Hepatic stellate cell (primary cell): ENCODE measurements around the gene CHST12.
A peak's percentile ranks its signal among the peaks of the same experiment; 100 is the strongest.
"Not testable (repeated sequence)": the region's sequence is repeated elsewhere in the genome, so short reads cannot be mapped to it uniquely, and the experiment has no call there.

Source experiments
- DNase-seq: peaks from one replicate; pipeline ENCODE4 v3.0.0; 2011; ENCODE audit warnings: low spot score

The CHST12 gene

GRCh38 chr7:2403014-2403717, at the start of gene CHST12:
TSS of gene CHST12 (plus strand) at chr7:2403611. CDS start at chr7:2432640, 29,029 bp downstream.
- peak; percentile 99 for DNase-seq

DNA sequence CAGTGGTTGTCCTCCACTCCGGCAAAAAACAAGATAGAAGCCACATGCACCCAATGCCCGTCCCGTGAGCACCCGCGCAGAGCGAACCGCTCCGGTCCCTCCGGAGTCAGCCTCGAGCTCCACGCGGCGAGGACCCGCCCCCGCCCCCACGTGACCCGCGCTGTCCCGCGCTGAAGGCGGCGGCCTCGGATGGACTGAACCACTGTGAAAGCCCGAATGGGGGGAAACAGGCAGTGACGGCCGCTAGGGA, 49.5 kb upstream of the CHST12 start:
- peak; percentile 96 for DNase-seq

DNA sequence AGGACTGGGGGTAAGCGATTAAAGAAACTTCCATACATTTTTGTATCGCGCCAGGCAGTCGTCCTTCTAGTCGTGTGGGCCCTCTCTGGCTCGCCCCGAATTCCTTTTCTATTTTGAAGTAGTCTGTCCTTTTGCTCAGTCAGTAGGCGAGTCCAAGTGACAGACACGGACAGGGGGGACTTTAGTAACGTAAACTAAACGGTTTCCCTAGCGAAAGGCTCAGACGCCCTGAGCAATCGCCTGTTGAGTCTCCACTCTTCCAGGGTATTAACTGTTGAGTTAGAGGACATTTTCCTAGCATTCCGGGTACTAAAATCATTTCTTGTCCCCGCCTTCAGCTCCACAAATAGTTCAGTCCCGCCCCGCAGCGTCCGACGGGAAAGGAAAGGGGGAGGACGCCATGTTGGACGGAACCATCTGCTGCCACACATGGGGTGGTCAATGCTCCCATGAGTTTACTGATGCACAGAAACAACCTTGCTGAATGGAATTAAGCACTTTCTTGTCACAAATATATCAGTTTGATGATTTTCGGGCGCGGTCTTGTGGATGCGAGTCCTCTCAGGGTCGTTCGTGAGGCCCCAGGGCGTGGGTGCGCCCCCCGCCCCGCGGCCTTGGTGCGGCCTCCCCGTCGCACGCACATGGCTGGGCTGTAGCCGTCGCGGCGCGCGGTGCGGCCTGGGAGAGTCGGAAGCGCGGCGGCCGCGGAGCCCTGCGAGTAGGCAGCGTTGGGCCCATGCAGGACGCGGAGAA, 49.0 kb upstream of the CHST12 start, which contains the start of gene EIF3B:
Gene EIF3B (plus strand): TSS at position 642 of the 753 bp plus-strand sequence. CDS start 95 bp downstream, at position 737.
- peak; percentile 95 for DNase-seq

- DNase-seq: peak; percentile 31
Observed at GRCh38 chr7:2354939-2355704, 48.3 kb upstream of the CHST12 start.

DNA sequence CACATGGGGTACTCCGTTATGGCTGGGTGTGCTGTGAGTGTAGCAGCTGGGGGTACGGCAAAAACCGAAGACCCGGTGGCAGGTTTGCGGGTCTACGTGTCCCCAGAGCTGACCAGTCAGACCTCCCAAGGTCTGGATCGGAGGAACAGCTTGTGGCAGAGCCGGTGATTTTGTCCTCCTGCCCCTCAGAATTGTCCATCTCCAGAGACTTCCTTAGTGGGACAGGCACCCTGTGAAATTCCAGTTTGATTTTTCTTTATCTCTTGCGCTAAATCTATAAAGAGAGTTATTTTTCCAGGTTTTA, 47.8 kb upstream of the CHST12 start:
- peak; percentile 23 for DNase-seq

- no peak for DNase-seq
Observed at GRCh38 chr7:2357165-2357564, 46.2 kb upstream of the CHST12 start.

GRCh38 chr7:2357571-2357970, 45.8 kb upstream of the CHST12 start:
- DNase-seq: no peak

DNA sequence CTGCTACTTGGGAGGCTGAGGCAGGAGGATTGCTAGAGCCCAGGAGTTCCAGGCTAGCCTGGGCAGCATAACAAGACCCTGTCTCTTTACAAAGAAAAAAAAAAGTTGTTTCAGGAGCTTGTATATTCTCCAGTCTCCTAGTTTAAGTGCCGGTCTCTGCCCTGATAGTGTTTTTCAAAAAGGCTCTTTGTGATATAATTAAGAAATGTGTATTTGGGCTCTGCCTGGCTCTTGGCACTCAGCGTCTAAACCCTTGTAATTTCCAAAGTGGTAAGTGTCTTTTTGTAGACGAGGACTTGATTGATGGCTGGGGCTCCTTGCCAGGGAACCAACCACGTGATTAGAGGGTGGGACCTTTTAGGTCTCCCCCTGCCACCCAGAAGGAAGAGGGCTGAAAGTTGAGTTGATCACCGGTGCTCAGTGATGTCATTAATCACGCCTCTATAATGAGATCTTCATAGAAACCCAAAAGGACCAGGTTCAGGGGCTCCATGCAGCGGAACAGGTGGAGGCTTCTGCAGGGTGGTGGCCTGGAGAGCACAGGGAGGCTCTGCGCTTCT, 44.4 kb upstream of the CHST12 start:
- no peak for DNase-seq

DNA sequence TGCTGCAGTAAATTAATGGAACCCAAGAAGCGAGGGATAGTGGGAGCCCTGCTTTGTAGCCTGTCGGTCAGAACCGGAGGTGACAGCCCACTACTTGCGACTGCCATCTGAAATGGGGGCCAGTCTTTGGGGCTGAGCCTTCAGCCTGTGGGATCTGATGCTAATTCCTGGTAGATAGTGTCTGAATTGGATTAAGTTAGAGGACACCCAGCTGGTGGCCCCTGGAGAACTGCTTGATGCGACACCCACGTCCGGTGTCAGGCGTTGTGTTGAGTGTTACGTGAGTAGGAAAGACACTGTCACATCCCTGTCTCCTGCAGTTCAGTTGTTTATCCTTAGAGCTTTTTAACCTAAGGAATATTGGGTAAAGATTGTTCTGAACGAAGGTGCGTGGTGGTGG, 43.8 kb upstream of the CHST12 start:
- no peak for DNase-seq

GRCh38 chr7:2360796-2361195, 42.6 kb upstream of the CHST12 start:
- DNase-seq: no peak

- DNase-seq: no peak
Observed at GRCh38 chr7:2362385-2363088, 40.9 kb upstream of the CHST12 start.

DNA sequence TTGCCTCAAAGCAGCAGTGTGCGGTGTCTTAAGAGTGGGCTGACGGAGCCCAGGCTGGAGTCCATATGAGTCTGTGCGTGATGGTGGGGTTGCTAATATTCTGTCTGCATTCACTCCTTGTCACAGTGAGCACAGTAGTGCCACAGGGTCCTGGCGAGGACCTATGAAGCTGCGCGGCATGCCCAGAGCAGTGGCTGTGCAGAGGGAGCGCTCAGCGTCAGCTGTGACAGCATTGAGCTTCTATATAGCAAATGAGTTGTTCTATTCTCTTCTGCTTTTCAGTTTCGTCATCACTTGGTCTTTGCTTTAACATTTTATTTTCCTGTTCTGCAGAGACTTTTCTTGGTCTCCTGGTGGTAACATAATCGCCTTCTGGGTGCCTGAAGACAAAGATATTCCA, 34.3 kb upstream of the CHST12 start:
- DNase-seq: no peak

DNA sequence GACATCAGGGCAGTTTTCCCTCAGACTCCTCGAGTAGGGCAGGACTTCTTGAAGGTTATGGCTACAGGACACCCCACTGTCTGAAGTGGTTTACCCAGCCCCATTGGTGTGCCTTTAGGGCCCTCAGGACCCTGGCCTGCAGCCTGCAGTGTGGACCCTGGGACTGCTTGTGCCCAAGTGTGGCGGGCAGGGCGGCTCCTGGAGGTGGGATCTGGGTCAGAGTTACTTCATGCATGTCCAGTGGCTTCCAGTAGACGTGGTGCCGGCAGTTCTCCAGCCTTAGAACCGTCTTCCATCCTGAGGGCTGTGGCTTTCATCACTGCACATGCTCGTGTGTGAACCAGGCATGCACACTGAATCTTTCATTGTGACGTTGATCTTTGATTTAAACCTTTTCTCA, 32.1 kb upstream of the CHST12 start:
- no peak for DNase-seq

DNA sequence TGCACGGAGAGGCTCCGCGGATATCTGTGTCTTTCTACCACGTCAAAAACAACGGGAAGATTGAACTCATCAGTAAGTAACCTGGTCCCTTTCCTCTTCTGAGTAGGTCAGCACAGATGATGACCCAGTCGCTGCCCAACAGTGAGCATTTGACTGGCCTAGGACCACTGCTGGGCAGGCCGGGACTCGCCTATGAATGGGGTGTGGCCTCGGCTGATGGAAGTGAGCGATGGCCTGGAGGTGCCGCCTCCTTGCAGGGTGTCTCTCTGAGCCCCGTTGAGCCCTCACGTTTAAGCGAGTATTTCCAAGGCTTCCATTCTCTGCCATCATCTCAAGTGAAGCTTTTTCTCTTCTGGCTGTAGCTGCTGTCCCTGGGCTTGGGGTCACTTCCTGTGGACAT, 30.7 kb upstream of the CHST12 start:
- no peak for DNase-seq

- DNase-seq: no peak
Observed at GRCh38 chr7:2373124-2373556, 30.3 kb upstream of the CHST12 start.

GRCh38 chr7:2373646-2374045, 29.8 kb upstream of the CHST12 start:
- no peak for DNase-seq

GRCh38 chr7:2374401-2374800, 29.0 kb upstream of the CHST12 start:
- DNase-seq: no peak

DNA sequence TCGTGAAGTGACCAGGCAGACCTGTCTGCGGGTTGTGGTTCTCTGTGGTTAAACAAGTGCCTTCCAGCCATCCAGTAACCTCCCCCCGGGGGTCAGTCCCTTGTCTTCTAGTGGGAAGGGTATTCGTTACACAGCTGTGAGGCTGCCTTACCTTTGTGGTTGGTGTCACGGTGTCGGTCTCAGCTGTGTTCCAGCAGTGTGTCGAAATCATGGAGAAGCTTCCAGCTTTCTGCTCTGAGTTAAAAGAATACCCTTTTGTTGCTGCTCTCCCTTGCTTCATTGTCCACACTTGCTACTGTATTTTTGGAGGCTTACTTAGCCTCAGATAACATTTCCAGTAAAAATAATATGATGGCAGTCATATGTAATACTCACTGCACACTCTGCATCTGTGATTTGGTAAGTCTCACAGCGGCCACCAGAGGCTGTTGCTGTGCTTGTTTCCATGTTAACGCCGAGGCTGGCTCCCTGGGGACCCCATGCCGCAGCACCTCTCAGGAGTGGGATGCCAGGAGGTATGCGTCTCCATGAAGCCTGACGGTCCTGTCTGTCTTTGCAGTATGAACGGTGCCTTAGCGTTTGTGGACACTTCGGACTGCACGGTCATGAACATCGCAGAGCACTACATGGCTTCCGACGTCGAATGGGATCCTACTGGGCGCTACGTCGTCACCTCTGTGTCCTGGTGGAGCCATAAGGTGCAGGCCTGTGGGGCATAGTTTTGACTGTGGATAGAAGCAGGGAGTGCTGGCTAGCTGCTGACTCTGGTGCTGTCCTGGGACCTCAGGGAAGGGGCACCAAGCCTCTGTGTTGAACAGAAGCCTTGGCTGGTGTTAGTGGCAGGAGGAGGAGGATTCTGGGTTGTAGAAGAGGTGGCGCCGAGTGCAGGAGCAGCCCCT, 28.3 kb upstream of the CHST12 start:
- DNase-seq: no peak

DNA sequence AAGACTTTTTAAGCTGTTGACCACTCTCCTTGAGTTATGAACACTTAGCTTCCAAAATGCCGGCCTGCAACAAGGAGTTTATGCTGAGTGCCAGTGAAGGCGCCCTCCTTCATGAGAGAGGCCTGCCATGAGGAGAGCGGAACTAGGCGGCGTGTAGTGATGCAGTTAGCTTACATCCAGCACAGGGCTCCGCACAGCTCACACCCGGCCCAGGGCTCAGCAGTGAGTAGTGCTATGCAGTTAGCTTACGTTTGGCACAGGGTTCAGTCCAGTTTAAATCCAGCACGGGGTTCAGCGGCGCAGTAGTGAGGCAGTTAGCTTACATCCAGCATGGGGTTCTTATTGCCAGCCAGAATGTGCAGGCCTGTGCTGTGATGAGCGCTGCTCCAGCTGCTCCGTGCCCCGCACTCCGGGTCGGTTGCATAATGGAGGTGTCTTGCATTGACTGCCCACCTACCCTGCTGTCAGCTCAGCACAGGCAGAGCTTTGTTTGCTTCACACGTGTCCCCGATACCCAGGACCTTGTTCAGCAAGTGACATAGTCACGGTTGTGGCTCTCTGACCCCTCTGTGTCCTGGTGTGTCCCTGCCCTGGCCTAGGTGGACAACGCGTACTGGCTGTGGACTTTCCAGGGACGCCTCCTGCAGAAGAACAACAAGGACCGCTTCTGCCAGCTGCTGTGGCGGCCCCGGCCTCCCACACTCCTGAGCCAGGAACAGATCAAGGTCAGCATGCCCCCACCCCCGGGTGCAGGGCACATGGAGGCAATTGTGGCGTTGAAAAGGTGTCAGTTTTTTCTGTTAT, 26.9 kb upstream of the CHST12 start:
- DNase-seq: no peak

DNA sequence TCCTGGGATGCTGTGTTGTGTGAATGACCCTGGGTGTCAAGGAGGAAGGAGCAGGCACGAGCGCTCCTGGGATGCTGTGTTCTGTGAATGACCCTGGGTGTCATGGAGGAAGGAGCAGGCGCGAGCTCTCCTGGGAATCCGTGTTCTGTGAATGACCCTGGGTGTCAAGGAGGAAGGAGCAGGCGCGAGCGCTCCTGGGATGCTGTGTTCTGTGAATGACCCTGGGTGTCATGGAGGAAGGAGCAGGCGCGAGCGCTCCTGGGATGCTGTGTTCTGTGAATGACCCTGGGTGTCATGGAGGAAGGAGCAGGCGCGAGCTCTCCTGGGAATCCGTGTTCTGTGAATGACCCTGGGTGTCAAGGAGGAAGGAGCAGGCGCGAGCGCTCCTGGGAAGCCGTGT, 25.9 kb upstream of the CHST12 start:
- DNase-seq: not testable (repeated sequence)
